GM12891 (cell line): Measurements from ENCODE around the gene CYP4A22.

Experiments
- POLR2A ChIP-seq: IDR thresholded peaks from 2 replicates; pipeline ENCODE4 v1.6.1; 2011; ENCODE audit warnings: low read depth, low read length, control low read depth
- POU2F2 ChIP-seq: IDR thresholded peaks from 2 replicates; pipeline ENCODE4 v1.6.1; 2011; ENCODE audit warnings: low read depth, mild to moderate bottlenecking, control low read depth, low read length, moderate library complexity
- TAF1 ChIP-seq: IDR thresholded peaks from 2 replicates; pipeline ENCODE4 v1.6.1; 2011; ENCODE audit warnings: low read depth, low read length, control low read depth

GRCh38 chr1:47106792-47107191, 30.4 kb upstream of the CYP4A22 start:
- no peak for TF ChIP-seq POLR2A
- no peak for TF ChIP-seq TAF1
- TF ChIP-seq POU2F2, result no peak
